GM06990 (cell line): ENCODE results near the gene MUC2.

ENCODE experiments used
- DNase-seq: peaks from one replicate; pipeline ENCODE4 v3.0.0-alpha.2; 2011; ENCODE audit not compliant: insufficient read length; ENCODE audit errors: extremely low read depth
- H3K27me3 ChIP-seq: replicated peaks from 2 replicates; pipeline ENCODE4 v1.6.0; 2011; ENCODE audit warnings: low read length; ENCODE audit not compliant: control insufficient read depth, insufficient read depth
- H3K36me3 ChIP-seq: 2 replicates; pipeline ENCODE4 v1.5.1; 2011; ENCODE audit warnings: low read length; ENCODE audit not compliant: control insufficient read depth, insufficient read depth
- H3K4me3 ChIP-seq: replicated peaks from 2 replicates; pipeline ENCODE4 v1.5.1; 2011; ENCODE audit warnings: low read depth, mild to moderate bottlenecking, control low read depth, low read length
- TF ChIP-seq, protein P1 (sequence below): IDR thresholded peaks from 2 replicates; pipeline ENCODE4 v1.5.1; 2011; ENCODE audit warnings: low read length, control low read depth, mild to moderate bottlenecking, inconsistent platforms; ENCODE audit not compliant: insufficient read depth, poor library complexity, severe bottlenecking

MUC2 gene

DNA sequence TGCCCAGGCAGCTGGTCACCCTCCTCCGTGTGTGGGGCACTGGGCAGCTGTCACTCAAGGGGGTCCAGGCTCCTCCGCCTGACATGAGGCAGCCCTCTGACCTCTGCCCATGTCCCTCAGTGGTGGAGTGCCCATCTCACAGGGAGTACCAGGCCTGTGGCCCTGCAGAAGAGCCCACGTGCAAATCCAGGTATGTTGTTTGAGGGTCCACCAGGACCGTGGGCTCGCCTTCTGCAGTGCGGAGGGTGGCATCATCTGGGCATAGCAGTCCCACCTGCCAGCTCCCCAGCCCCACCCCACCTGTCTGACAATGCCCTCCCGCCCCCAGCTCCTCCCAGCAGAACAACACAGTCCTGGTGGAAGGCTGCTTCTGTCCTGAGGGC is 30.5 kb downstream of the MUC2 start:
- TF ChIP-seq, protein P1, sequence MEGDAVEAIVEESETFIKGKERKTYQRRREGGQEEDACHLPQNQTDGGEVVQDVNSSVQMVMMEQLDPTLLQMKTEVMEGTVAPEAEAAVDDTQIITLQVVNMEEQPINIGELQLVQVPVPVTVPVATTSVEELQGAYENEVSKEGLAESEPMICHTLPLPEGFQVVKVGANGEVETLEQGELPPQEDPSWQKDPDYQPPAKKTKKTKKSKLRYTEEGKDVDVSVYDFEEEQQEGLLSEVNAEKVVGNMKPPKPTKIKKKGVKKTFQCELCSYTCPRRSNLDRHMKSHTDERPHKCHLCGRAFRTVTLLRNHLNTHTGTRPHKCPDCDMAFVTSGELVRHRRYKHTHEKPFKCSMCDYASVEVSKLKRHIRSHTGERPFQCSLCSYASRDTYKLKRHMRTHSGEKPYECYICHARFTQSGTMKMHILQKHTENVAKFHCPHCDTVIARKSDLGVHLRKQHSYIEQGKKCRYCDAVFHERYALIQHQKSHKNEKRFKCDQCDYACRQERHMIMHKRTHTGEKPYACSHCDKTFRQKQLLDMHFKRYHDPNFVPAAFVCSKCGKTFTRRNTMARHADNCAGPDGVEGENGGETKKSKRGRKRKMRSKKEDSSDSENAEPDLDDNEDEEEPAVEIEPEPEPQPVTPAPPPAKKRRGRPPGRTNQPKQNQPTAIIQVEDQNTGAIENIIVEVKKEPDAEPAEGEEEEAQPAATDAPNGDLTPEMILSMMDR, result no peak
- Histone ChIP-seq H3K36me3 (no peaks in the 10 kb centered on the region), H3K4me3 (no peak overlapping the region), H3K27me3 (no peaks in the 10 kb centered on the region)
- DNase-seq, result no peak

DNA sequence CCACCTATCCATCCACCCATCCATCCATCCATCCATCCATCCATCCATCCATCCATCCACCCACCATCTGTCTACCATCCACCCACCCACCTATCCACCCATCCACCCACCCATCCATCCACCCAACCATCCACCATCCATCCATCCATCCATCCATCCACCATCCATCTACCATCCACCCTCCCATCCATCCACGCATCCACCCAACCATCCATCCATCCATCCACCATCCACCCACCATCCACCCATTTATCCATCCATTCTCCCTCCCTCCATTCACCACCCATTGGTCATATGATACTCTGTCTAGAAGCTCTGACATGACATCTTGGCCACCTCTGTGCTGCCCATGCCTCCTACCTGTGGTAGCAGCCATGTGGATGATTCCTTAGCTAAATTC is 31.7 kb downstream of the MUC2 start:
- H3K27me3 ChIP-seq, result no peaks in the 10 kb centered on the region
- TF ChIP-seq, protein P1, result no peak
- no peak for DNase-seq
- no peak overlapping the region for H3K4me3 ChIP-seq
- no peaks in the 10 kb centered on the region for H3K36me3 ChIP-seq

DNA sequence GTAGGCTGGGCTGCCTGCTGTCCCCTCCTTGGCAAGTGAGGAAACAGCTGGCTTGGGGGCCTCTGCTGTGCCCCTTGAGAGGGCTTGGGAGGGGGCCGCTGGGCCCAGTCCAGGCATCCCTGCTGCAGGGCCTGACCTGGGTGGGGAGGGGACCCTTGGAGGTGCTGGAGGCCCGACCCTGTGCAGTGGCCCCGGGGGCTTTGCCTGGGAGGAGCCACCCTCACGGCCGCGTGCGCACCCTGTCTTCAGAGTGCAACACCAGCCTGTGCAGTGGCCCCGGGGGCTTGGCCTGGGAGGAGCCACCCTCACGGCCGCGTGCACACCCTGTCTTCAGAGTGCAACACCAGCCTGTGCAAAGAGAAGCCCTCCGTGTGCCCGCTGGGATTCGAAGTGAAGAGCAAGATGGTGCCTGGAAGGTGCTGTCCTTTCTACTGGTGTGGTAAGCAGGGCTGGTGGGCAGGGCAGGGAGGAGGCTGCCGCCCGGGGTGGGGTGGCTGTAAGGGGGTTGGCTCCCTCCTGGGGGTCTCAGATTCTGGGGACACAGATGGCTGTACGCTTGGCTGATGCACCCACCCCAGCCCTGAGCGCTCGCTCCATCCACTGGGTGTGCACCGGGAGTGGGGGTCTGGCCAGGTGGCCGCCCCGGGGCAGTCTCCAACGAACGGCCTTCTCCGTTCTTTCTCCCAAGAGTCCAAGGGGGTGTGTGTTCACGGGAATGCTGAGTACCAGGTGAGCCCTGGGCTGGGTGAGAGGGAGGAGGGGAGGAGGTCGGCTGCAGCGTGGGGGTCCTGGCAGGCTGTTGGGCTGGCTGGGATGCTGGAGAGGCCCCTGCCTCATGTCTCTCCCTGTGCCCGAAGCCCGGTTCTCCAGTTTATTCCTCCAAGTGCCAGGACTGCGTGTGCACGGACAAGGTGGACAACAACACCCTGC is 32.9 kb downstream of the MUC2 start:
- DNase-seq, result no peak
- no peak overlapping the region for H3K4me3 ChIP-seq
- no peaks in the 10 kb centered on the region for H3K27me3 ChIP-seq
- TF ChIP-seq, protein P1, result no peak
- H3K36me3 ChIP-seq, result no peaks in the 10 kb centered on the region

DNA sequence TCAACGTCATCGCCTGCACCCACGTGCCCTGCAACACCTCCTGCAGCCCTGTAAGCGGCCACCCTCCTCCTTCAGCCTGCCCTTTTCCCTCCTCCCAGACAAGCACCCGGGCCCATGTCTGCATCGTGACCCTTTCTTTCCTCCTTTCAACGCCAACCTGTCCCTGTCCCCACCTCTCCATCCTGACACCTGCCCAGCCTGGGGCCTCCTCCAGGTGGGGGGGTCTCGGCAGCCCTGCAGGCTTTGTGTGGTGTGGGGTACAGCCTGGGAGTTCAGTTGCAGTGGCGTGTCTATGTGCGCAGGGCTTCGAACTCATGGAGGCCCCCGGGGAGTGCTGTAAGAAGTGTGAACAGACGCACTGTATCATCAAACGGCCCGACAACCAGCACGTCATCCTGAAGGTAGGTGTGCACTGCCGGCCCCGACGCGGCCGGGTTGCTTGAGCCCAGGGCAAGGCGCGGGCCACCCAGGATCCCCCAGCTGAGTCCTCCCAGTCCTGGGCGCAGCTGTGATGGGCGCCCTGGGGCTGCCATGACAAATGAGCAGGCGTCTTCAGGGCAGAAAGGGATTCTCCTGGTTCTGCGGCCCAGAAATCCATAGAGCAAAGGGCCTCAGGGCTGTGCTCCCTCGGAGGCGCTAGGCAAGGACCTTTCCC is 33.7 kb downstream of the MUC2 start:
- no peaks in the 10 kb centered on the region for H3K27me3 ChIP-seq
- TF ChIP-seq, protein P1, result no peak
- DNase-seq, result no peak

DNA sequence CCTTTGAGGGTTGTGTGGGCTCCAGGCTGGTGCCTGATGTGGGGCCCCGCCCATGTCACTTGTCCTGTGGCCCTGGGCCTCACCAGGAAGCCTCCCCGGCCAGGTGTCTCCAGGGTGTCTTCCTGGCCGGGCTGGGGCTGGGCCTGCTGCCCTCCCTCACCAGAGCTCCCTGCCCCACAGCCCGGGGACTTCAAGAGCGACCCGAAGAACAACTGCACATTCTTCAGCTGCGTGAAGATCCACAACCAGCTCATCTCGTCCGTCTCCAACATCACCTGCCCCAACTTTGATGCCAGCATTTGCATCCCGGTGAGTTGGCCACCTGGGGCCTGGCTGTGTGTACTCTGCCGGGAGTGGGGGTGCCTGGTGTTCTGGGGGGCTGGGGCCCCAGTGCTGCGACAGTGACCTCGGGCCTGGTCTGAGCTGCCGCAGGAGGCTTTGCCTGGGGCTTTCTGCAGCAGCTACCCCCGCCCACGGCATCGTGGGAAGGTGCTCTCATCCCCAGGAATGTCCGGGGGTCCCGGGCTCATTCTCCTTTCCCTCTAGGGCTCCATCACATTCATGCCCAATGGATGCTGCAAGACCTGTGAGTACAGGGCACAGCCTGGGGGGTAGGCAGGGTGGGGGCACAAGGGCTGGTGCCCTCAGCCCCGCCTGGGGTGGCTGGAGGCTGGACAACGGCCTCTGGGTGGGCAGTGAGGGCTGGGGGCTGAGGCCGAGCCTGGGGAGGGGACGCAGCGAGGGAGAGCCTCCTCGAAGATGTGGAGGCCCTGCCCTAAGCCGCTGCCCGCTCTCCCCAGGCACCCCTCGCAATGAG is 34.6 kb downstream of the MUC2 start:
- TF ChIP-seq, protein P1, result no peak
- H3K4me3 ChIP-seq, result no peak overlapping the region
- H3K27me3 ChIP-seq, result no peaks in the 10 kb centered on the region
- no peak for DNase-seq
- H3K36me3 ChIP-seq, result no peaks in the 10 kb centered on the region

More for the DNA sequence above, 33.7 kb downstream of the MUC2 start:
- Histone ChIP-seq H3K4me3 (no peak overlapping the region), H3K36me3 (no peaks in the 10 kb centered on the region)
